GM12873 (cell line): Measurements from ENCODE around the gene RNF5.

ENCODE experiments used
- TF ChIP-seq, protein P1 (sequence below): IDR thresholded peaks from 2 replicates; pipeline ENCODE4 v1.5.1; 2012; ENCODE audit warnings: low read depth, mild to moderate bottlenecking, moderate library complexity, low read length, control low read depth; ENCODE audit not compliant: insufficient read depth; ENCODE audit errors: missing control alignments

The RNF5 gene

DNA sequence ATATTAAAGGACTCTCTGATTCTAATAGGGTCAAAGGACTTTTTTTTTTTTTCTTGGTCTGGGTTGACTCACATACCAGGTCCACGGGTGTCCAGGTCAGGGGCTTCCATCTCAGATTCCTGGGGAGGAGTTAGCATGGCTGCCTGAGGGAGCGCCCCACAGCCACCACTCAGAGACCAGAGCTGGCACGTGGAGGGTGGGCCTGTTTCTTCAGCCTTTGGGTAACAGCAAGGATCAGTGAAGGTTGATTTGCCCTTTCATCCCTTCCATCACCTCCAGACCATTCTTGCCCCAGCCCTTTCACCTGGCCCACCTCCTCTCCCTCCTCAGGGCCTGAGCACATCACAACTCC is 20.1 kb downstream of the RNF5 start:
- TF ChIP-seq, protein P1, sequence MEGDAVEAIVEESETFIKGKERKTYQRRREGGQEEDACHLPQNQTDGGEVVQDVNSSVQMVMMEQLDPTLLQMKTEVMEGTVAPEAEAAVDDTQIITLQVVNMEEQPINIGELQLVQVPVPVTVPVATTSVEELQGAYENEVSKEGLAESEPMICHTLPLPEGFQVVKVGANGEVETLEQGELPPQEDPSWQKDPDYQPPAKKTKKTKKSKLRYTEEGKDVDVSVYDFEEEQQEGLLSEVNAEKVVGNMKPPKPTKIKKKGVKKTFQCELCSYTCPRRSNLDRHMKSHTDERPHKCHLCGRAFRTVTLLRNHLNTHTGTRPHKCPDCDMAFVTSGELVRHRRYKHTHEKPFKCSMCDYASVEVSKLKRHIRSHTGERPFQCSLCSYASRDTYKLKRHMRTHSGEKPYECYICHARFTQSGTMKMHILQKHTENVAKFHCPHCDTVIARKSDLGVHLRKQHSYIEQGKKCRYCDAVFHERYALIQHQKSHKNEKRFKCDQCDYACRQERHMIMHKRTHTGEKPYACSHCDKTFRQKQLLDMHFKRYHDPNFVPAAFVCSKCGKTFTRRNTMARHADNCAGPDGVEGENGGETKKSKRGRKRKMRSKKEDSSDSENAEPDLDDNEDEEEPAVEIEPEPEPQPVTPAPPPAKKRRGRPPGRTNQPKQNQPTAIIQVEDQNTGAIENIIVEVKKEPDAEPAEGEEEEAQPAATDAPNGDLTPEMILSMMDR, result no peak

DNA sequence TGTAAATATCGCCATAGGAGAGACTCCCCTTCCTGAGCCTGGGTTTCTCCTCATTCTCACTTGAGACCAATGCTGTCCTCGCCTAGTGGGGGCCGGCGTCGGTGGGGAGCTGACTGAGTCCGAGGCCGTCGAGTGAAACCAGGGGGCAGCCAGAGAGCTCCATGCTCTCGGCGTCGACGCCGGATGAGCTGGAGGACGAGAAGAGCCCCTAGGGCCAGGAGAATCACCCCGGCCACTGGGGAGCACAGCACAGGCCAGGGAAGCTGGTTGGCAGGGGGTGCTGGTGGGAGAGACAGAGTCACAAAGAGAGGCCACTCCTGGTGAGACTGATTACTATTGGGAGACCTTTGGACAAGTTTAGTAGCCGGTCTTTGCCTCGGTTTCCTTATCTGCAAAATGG is 20.7 kb downstream of the RNF5 start:
- TF ChIP-seq, protein P1, result no peak

DNA sequence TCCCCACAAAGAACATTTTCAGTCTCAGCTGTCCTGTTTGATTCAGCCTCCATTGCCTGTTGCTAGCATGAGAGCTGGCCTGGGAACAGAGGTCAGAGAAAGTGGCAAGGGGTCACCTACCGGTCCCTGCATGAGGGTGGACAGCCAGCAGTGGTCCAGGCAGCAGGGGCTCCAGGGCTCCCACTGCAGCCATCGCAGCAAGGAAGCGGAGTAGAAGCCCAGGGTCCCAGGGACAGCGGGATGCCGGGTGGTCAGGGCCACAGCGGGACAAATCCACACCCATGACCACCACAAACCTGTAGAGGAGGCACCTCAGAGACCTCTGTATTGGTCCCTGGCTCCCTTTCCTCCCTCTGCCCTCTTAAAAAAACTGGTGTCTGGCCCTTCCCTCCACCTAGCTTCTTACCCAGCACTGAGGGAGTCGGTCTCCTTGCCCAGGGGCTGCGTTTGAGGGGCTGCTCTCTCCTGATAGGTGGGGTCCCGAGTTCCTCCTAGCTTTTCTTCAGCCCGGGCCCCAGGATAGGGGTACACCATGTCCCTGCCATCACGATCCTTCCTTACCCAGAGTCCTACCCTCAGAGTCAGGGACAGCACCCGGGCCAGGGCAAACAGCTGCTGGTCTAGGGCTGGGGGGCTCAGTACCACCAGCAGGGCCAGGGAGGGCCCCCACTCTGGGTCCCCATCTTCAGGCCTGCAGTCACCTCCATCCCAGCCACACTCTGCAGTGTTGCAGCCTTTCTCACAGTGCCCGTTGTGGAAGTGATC is 22.7 kb downstream of the RNF5 start:
- TF ChIP-seq, protein P1, result no peak

DNA sequence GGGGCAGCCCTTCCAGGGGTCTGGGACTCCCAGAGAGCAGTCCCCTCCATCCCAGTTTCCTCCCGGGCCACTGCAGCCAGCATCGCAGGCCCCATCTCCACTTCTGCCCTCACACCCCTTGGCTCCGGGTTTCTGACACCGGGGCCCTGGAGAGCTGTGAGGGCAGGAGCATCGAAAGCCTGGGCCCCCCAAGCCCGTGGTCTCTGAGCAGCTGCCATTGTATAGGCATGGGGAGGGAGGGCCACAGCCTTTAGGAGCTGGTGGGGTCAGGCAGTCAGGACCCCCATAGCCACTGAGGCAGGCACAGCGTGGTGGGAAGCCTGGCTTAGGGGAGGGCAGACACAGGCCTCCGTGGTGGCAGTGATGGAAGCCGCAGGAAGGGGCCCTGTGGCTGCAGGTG is 24.0 kb downstream of the RNF5 start:
- TF ChIP-seq, protein P1, result no peak

DNA sequence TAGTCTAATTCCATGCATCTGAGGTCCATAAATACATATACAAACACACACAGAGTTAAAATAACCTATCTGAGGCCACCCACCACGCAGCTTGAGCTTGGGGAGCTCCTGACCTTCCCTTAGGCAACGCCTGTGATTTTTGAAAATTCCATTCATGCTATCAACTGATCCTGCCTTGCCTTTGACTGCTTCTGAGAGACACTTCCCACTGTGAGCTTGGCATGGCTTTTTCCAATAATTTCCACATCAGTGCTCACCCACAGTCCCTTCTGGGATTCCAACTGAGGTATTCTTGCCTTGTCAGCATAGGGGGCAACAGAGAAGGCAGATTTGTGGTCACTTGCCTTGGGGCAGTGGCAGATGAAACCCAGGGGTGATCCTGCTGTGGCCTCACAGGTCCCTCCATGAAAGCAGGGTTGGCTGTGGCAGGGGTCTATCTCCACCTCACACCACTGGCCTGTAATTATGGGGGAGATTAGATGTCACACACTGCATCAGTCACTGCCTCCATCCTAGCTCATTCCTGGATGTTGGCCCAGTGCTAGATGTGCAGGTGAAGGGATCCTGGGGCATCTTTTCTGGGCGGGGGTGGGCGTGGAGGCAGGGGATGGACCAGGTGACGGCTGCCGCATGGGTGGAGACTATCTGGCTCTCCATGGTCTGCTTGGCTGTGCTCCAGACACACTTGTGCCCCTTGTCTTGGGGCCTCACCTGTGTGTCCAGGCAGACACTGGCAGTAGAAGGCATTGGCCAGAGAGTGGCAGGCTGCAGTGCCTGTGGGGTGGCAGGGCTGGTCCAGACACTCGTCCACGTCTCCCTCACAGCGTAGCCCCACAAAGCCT is 25.4 kb downstream of the RNF5 start:
- TF ChIP-seq, protein P1, result no peak

DNA sequence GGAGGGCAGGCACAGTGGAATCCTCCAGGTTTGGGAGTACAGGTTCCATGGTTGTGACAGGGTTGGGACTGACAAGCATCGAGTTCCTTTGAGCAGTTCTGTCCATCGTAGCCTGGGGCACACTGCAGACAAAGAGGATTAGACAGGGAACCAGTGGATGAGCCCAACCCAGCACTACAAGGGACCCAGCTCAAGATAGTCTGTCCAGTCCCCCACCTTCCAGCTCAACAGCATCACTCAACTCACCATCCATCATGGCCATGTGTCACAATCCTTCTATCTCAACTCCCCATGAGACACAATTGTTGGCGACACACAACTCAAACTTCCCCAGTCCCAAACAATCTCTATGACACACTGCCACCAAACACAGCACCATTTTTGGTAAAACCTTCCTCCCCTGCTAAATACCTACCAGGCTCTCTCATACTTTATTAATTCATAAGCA is 26.1 kb downstream of the RNF5 start:
- TF ChIP-seq, protein P1, result no peak

DNA sequence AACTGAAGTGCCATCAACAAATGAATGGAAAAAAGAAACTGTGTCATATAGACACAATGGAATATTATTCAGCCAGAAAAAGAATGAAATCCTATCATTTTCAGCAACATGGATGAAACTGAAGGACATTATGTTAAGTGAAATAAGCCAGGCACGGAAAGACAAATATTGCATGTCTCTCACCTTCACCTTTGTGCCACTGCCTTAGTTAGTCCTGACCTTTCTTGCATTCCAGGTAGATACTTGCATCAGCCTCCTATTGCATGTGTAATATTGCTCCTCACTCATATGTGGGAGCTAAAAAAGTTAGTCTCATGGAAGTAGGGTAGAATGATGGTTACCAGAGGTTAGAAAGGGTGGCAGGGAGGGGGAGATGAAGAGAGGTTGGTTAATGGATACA is 30.8 kb downstream of the RNF5 start:
- TF ChIP-seq, protein P1, result no peak
